Fibroblast of villous mesenchyme (primary cell): ENCODE results near the gene PSMD5. TPM values are rescaled to one million over a fixed set of nuclear protein-coding genes. Genes with fewer than 3 reads are reported as not detected.

Experiments used
- DNase-seq: peaks from one replicate; pipeline ENCODE4 v3.0.0-alpha.2; 2010; ENCODE audit warnings: low read depth
- H3K4me3 ChIP-seq: 2 replicates; pipeline ENCODE4 v1.5.1; 2011; ENCODE audit warnings: low read depth, mild to moderate bottlenecking, low read length
- total RNA-seq: library from RNA; depleted of rRNA; stranded (reverse); fragments of >200 nt; gene quantifications from 2 replicates; pipeline ENCODE4 v1.2.3, GENCODE V29; 2012
- TF ChIP-seq, protein P1 (sequence below): IDR thresholded peaks from 2 replicates; pipeline ENCODE4 v1.5.1; 2012; ENCODE audit warnings: low read depth, mild to moderate bottlenecking, low read length; ENCODE audit not compliant: insufficient read depth

Gene PSMD5
- total RNA-seq: 35.1 and 50.1 TPM in 2 replicates

DNA sequence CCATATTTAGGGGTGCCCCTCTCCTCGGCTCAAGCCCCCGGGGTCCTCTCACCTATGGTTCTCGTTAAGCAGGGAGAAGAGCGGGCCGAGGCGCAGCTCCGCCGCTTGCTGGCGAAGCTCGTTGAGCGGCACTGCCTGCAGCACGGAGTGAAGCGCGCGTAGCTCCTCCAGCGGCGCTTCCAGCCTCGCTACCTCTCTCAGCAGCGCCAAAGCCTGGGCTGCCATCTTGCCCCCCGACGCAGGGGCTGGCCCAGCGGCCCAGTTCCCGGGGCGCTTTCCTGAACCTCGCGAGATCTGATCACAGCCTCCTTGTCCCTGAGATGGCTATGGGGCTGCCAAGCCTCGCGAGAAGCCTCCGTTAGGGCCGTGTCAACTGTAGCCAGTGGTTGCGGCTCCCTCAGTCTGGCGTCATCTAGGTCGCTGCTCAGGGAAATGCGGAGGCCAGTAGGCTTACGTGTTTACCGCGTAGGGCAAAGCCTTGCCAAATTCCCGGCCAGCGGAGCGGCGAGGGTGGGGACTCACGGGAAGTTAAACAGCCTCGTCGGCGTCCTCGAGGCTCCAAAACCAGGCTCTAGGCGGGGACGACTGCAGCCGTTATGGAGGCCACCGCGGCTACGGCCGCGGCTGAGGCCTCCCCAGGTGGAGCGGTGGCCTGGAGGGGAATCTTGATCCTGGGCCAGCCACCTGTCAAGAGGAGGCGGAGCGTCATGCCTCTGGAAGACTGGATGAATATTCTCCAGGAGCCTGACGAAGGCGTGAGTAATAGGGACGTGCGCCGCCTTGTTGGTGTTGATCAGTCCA, at the start of gene PSMD5:
Gene PSMD5, minus strand, starts transcription at position 238 of the 801 bp plus-strand sequence. Its CDS starts 13 bp downstream, at position 225.
- TF ChIP-seq, protein P1, sequence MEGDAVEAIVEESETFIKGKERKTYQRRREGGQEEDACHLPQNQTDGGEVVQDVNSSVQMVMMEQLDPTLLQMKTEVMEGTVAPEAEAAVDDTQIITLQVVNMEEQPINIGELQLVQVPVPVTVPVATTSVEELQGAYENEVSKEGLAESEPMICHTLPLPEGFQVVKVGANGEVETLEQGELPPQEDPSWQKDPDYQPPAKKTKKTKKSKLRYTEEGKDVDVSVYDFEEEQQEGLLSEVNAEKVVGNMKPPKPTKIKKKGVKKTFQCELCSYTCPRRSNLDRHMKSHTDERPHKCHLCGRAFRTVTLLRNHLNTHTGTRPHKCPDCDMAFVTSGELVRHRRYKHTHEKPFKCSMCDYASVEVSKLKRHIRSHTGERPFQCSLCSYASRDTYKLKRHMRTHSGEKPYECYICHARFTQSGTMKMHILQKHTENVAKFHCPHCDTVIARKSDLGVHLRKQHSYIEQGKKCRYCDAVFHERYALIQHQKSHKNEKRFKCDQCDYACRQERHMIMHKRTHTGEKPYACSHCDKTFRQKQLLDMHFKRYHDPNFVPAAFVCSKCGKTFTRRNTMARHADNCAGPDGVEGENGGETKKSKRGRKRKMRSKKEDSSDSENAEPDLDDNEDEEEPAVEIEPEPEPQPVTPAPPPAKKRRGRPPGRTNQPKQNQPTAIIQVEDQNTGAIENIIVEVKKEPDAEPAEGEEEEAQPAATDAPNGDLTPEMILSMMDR: no peak
- peak; percentile 100 for DNase-seq
- H3K4me3 ChIP-seq: peak within 1 kb of the TSS; percentile 99

DNA sequence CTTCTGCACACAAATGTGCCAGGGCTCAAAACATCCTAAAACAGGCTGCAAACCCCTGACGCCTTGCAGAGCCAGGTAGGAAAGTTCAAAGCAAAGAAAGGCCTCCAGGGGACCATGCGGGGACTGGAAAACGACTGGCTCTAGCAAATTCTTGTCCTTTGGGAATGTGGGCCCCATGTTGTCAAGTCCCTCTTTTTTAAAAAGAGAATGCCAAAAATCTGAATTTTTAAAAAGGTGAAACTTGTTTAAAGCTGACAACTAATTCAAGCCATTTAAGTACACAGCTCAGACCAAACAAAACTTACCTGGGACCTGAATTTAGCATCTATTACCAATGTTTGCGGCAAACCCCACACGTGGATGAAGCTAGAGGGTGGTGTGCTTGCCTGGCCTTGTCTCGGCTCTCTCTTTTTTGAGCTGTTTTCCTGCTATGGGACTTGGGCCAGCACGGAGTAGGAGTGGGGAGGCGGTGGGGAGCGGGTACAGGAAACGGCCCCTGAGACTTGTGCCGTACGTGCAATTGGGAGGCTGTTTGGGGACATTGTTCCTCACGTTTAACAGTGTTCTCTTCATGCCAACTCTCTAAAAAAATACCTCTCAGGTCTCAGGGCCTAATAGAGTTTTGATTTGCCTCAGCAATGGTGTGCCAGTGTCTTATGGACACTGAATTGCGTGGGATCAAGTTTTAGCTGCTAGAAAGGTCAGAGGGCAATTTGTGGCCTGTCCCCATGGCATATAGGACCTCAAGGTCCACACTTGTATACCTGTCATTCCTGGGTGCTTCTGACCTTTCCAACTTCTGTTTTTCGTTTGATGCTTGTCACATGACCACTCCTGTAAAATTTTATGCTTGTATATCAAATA, 49.4 kb upstream of the PSMD5 start:
- TF ChIP-seq, protein P1: no peak
- DNase-seq: no peak
- H3K4me3 ChIP-seq: no peak overlapping the region

DNA sequence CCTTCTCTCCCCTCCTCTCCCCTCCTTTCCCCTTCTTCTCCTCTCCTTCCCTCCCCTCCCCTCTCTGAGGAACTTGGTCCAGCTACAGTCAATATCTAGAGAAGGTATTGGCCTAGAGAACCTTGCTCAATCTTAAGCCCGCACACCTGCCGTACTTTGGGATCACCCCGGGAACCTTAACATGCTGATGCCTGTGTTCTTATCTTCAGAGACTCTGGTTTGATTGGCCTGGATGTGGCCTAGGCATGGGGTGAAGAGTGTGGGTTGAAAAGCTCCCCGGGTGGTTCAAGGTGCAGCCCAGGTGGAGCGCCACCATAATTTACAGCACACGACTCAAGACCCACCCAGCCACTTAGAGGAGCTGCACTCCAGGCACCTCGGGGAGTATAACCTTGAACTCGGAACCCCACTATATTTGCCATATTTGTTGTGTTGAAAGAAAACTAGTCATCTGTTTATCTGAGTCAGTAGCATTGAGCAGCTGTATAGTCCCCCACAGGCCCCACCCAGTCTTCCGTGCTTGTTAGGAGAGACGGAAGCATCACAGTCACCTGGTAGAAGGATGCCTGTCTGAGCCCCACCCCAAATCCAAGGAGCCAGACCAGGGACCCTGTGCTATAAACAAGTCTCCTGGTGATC, 48.6 kb upstream of the PSMD5 start:
- TF ChIP-seq, protein P1: no peak
- H3K4me3 ChIP-seq: no peak overlapping the region
- peak; percentile 55 for DNase-seq

DNA sequence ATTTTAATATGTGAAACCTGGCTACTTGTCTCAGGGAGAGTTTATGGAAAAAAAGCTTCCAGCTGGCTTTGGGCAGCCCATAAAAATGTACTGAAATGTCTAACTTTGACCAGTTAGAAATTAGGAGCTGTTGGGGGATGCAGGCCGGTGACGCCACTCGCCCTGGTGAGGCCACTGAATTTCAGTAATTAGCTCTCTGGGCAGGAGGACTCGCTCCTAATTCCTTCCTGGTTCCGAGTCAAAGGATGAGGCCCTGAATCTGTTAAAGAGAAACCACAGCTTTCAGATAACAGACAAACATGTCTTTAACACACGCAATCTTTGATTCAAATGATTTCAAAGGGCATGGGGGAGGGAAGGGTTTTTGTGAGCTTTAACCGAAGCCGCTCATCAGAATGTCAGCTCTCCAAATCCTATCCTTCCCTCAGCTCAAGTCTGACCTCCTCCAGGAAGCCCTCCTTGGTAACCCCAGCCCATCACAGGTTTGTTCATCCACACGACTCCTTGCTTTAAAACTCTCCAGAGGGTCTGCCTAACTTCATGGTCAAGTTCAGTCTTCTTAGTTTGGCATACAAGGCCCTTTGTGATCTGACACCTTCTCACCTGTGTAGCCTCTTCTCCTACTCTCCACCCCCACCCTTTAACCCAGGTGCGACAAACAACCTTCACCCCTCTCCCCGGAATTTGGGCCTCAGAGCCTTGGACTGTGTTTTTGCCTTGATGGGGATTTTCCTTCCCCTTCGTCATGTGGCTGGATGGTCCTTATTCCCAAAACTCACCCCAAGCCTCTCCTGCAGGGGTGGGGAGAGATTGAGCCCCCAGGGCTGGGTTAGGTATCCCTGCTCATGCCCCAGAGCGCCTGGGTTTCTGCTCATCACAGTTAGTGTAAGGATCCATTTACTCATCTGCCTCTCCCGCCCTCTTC, 47.9 kb upstream of the PSMD5 start:
- TF ChIP-seq, protein P1: no peak
- peak; percentile 97 for DNase-seq
- no peak overlapping the region for H3K4me3 ChIP-seq

DNA sequence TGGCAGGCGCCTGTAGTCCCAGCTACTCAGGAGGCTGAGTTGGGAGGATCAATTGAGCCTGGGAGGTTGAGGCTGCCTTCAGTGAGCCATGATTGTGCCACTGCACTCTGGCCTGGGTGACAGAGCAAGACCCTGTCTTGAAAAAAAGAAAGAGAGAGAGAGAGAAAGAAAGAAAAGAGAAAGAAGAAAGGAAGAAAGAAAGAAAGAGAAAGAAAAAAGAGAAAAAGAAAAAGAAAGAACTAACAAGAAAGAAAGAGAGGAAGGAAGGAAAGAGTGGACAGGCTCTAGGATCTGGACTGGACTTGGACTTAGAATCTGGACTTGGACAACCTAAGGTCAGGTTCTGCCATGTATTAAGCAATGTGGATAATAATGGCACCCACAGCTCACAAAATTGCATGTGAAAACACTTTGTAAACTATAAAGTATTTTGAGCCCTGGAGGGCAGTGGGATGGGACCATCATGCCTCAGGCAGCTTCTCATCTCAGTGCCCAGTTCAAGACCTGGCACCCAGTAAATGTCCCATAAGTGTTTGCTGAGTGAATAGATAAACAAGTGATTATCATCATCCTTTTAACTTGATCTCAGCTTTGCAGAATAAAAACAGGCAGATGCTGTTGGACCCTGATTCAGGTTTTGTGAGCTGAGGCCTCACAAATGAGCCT, 47.0 kb upstream of the PSMD5 start:
- TF ChIP-seq, protein P1: no peak
- H3K4me3 ChIP-seq: no peak overlapping the region
- no peak for DNase-seq
